Small intestine (tissue), 16 donors: ENCODE results near the gene PF4V1. TPM values are rescaled to one million over a fixed set of nuclear protein-coding genes. Genes with fewer than 3 reads are reported as not detected.

Source experiments
- DNase-seq, 2 donors: peaks; one replicate each; pipeline versions ENCODE4 v3.0.0 to v3.0.0-alpha.2; 2013
- FAIRE-seq: peaks from 2 replicates; lab custom pipeline; 2012; peaks lifted over from hg19 to GRCh38; lab: Jason Lieb, UNC
- H3K27ac ChIP-seq, 3 donors: one replicate each; pipeline ENCODE4 v1.5.1; 2013; ENCODE audit warnings: low read length in 2 of 3, mild to moderate bottlenecking in 2 of 3, control low read depth in 1 of 3, inconsistent platforms in 1 of 3, low read depth in 1 of 3, moderate library complexity in 1 of 3
- H3K27me3 ChIP-seq, 3 donors: one replicate each; pipeline ENCODE4 v1.6.1; 2013; ENCODE audit warnings: low read length in 3 of 3, inconsistent platforms in 1 of 3; ENCODE audit not compliant: control insufficient read depth in 3 of 3, insufficient read depth in 3 of 3
- H3K36me3 ChIP-seq, 3 donors: one replicate each; pipeline ENCODE4 v1.6.1; 2013; ENCODE audit warnings: low read length in 3 of 3, inconsistent platforms in 1 of 3, low read depth in 1 of 3, mild to moderate bottlenecking in 1 of 3, moderate library complexity in 1 of 3; ENCODE audit not compliant: control insufficient read depth in 3 of 3, insufficient read depth in 2 of 3
- H3K4me1 ChIP-seq, 3 donors: one replicate each; pipeline ENCODE4 v1.6.1; 2013; ENCODE audit warnings: low read length in 2 of 3, inconsistent platforms in 1 of 3, low read depth in 1 of 3, mild to moderate bottlenecking in 1 of 3, moderate library complexity in 1 of 3; ENCODE audit not compliant: control insufficient read depth in 3 of 3, insufficient read depth in 2 of 3
- H3K4me3 ChIP-seq, 3 donors: one replicate each; pipeline ENCODE4 v1.5.1; 2013; ENCODE audit warnings: low read length in 3 of 3, control low read depth in 1 of 3, inconsistent platforms in 1 of 3, low read depth in 1 of 3, mild to moderate bottlenecking in 1 of 3, moderate library complexity in 1 of 3
- H3K9me3 ChIP-seq, 2 donors: one replicate each; pipeline ENCODE4 v1.6.1; 2013; ENCODE audit warnings: low read depth in 1 of 2, low read length in 1 of 2; ENCODE audit not compliant: control insufficient read depth in 2 of 2, insufficient read depth in 1 of 2
- WGBS, 3 donors: extraction: QIAGEN DNeasy Blood & Tissue Kit; methylation state at CpG; one replicate each; pipeline ENCODE4 v1.1.7; 2013; 5-methylcytosine and 5-hydroxymethylcytosine counted together
- long read RNA-seq, 10 donors: transcript quantifications; one replicate each; lab custom pipeline, GENCODE V29; 2026
- polyA plus RNA-seq, 4 donors: library from polyadenylated mRNA; stranded (reverse) in 3 of 4; unstranded in 1 of 4; fragments of 200-250 nt in 3 of 4; fragments of 120-200 nt in 1 of 4; gene quantifications; one replicate each; pipeline versions ENCODE4 v1.2.1 to v1.2.3, GENCODE V29; 2013
- donor health status: healthy with polysubstance abuse.
- donor health status: control.
- donor health status: control.
- donor health status: Bipolar disorder and iron deficiency.
- donor health status: healthy.

PF4V1 gene
- under 1 TPM in 1 of 4 donors, not detected in 3; 0.32 TPM for polyA plus RNA-seq
- long read RNA-seq, donor 1, result 0 reads
- long read RNA-seq, donor 2, partial matches to known transcripts, result 0 of 2 reads
- long read RNA-seq, donor 2, other reads (novel, unspliced or antisense), result 0 of 2 reads
- long read RNA-seq, donor 3, result 0 reads
- long read RNA-seq, donor 4, result 0 reads
- long read RNA-seq, donor 5, result 0 reads
- long read RNA-seq, donor 6, result 0 reads
- long read RNA-seq, donor 7, result 0 reads
- long read RNA-seq, donor 8, result 0 reads
- long read RNA-seq, donor 9, result 0 reads
- long read RNA-seq, donor 10, result 0 reads

- no peak within 1 kb of the TSS for H3K4me3 ChIP-seq
- peak; percentile 17 to 33 for DNase-seq
- H3K36me3 ChIP-seq, result no peaks in the 10 kb centered on the region
- H3K27me3 ChIP-seq, result peaks cover 0 to 16% (median 3%) of the 10 kb centered on the region in 3 donors
- FAIRE-seq, result no peak
- H3K27ac ChIP-seq, result no peak within 1 kb of the TSS
- WGBS, 3 donors, result 14 to 34% (median 31%) methylated on average over 22 of the region's 22 CpGs
- H3K4me1 ChIP-seq, result no peaks in the 10 kb centered on the region
- no peaks in the 10 kb centered on the region for H3K9me3 ChIP-seq
These were observed at the start of gene PF4V1 for GRCh38 chr4:73853246-73853704. PF4V1 (plus strand) TSS chr4:73853296; CDS start chr4:73853363, 67 bp downstream.

GRCh38 chr4:73810191-73810590 lies 42.9 kb upstream of the PF4V1 start:
- DNase-seq (no peak), FAIRE-seq (no peak)
- no peaks in the 10 kb centered on the region for H3K36me3 ChIP-seq
- no peaks in the 10 kb centered on the region for H3K4me1 ChIP-seq
- no peak overlapping the region for H3K27ac ChIP-seq
- no peaks in the 10 kb centered on the region for H3K9me3 ChIP-seq
- 65 to 77% (median 65%) methylated on average over 3 of the region's 3 CpGs for WGBS, 3 donors
- H3K4me3 ChIP-seq, result no peak overlapping the region
- H3K27me3 ChIP-seq, result peaks cover 0 to 3% (median 0%) of the 10 kb centered on the region in 3 donors

- 44 to 78% (median 67%) methylated on average over 1 of the region's 1 CpG for WGBS, 3 donors
These were observed 41.3 kb upstream of the PF4V1 start for GRCh38 chr4:73811841-73812240.

GRCh38 chr4:73814679-73815078 lies 38.4 kb upstream of the PF4V1 start:
- 81 to 96% (median 82%) methylated on average over 1 of the region's 1 CpG for WGBS, 3 donors
- no peak overlapping the region for H3K4me3 ChIP-seq
- no peaks in the 10 kb centered on the region for H3K36me3 ChIP-seq
- no peaks in the 10 kb centered on the region for H3K9me3 ChIP-seq
- H3K4me1 ChIP-seq, result no peaks in the 10 kb centered on the region
- DNase-seq, result no peak
- no peak for FAIRE-seq
- H3K27me3 ChIP-seq, result peaks cover 0 to 3% (median 0%) of the 10 kb centered on the region in 3 donors
- H3K27ac ChIP-seq, result no peak overlapping the region

More at GRCh38 chr4:73811841-73812240, 41.3 kb upstream of the PF4V1 start:
- peaks cover 0 to 3% (median 0%) of the 10 kb centered on the region in 3 donors for H3K27me3 ChIP-seq
- no peaks in the 10 kb centered on the region for H3K36me3 ChIP-seq
- H3K27ac ChIP-seq, result no peak overlapping the region
- FAIRE-seq, result no peak
- H3K4me1 ChIP-seq, result no peaks in the 10 kb centered on the region
- H3K4me3 ChIP-seq, result no peak overlapping the region
- H3K9me3 ChIP-seq, result no peaks in the 10 kb centered on the region
- no peak for DNase-seq

- no peaks in the 10 kb centered on the region for H3K4me1 ChIP-seq
- DNase-seq (no peak), FAIRE-seq (no peak)
- WGBS, 3 donors, result 69 to 74% (median 69%) methylated on average over 1 of the region's 1 CpG
- H3K4me3 ChIP-seq, result no peak overlapping the region
- no peaks in the 10 kb centered on the region for H3K36me3 ChIP-seq
- no peak overlapping the region for H3K27ac ChIP-seq
- no peaks in the 10 kb centered on the region for H3K9me3 ChIP-seq
- peaks cover 0 to 3% (median 0%) of the 10 kb centered on the region in 3 donors for H3K27me3 ChIP-seq
These were observed 38.0 kb upstream of the PF4V1 start for GRCh38 chr4:73815145-73815544.

GRCh38 chr4:73816814-73817213 lies 36.3 kb upstream of the PF4V1 start:
- no peaks in the 10 kb centered on the region for H3K36me3 ChIP-seq
- no peaks in the 10 kb centered on the region for H3K9me3 ChIP-seq
- DNase-seq (no peak), FAIRE-seq (no peak)
- no peaks in the 10 kb centered on the region for H3K4me1 ChIP-seq
- peaks cover 0 to 1% (median 0%) of the 10 kb centered on the region in 3 donors for H3K27me3 ChIP-seq
- no peak overlapping the region for H3K4me3 ChIP-seq
- H3K27ac ChIP-seq, result no peak overlapping the region
- WGBS, 3 donors, result 45 to 71% (median 68%) methylated on average over 3 of the region's 3 CpGs

GRCh38 chr4:73817341-73817740 lies 35.8 kb upstream of the PF4V1 start:
- WGBS, 3 donors, result 82 to 95% (median 85%) methylated on average over 1 of the region's 1 CpG
- H3K36me3 ChIP-seq, result no peaks in the 10 kb centered on the region
- no peak overlapping the region for H3K4me3 ChIP-seq
- no peaks in the 10 kb centered on the region for H3K27me3 ChIP-seq
- DNase-seq, result no peak
- no peak overlapping the region for H3K27ac ChIP-seq
- no peak for FAIRE-seq
- H3K9me3 ChIP-seq, result no peaks in the 10 kb centered on the region
- H3K4me1 ChIP-seq, result no peaks in the 10 kb centered on the region

- Histone ChIP-seq H3K4me3 (no peak overlapping the region), H3K36me3 (no peaks in the 10 kb centered on the region), H3K4me1 (no peaks in the 10 kb centered on the region), H3K27me3 (no peaks in the 10 kb centered on the region), H3K27ac (no peak overlapping the region), H3K9me3 (no peaks in the 10 kb centered on the region)
- FAIRE-seq (no peak), DNase-seq (no peak)
- 87 to 91% (median 89%) methylated on average over 4 of the region's 4 CpGs for WGBS, 3 donors
These were observed 31.8 kb upstream of the PF4V1 start for GRCh38 chr4:73821325-73821724.
